Hair follicular keratinocyte (primary cell): ENCODE measurements around the gene KIAA0232. TPM values are rescaled to one million over a fixed set of nuclear protein-coding genes. Genes with fewer than 3 reads are reported as not detected.

ENCODE experiments used
- total RNA-seq: library from RNA; depleted of rRNA; stranded (reverse); fragments of >200 nt; gene quantifications from 2 replicates; pipeline ENCODE4 v1.2.3, GENCODE V29; 2015

Gene KIAA0232
- total RNA-seq = 8.4 and 9.4 TPM in 2 replicates

GRCh38 chr4:6782147-6782845 lies at the start of gene KIAA0232:
Gene KIAA0232, plus strand, starts transcription at chr4:6782727. Its CDS starts 41,727 bp downstream, at chr4:6824454.

GRCh38 chr4:6909113-6909969 lies 126.8 kb downstream of the KIAA0232 start, which contains the start of gene TBC1D14:
Gene TBC1D14, plus strand, starts transcription at chr4:6909826. Its CDS starts 13,564 bp downstream, at chr4:6923390.

Other genes starting within 250 kb of the KIAA0232 start
- gene MAN2B2, start 207.5 kb upstream of the KIAA0232 start, total RNA-seq = 12.8 and 19.5 TPM in 2 replicates
- gene MRFAP1, start 142.0 kb upstream of the KIAA0232 start, total RNA-seq = 158 and 229 TPM in 2 replicates
- 0.23 TPM in 1 of 2 replicates, not detected in the other for gene S100P, start 88.8 kb upstream of the KIAA0232 start, total RNA-seq
- 32.1 and 35.7 TPM in 2 replicates for gene MRFAP1L1, start 72.9 kb upstream of the KIAA0232 start, total RNA-seq
- gene BLOC1S4, start 66.6 kb upstream of the KIAA0232 start, total RNA-seq = 19.8 and 25.3 TPM in 2 replicates
- 56.2 and 86.9 TPM in 2 replicates for gene TBC1D14, start 127.1 kb downstream of the KIAA0232 start, total RNA-seq